ENCODE results near the gene CHST12.

The CHST12 gene

DNA sequence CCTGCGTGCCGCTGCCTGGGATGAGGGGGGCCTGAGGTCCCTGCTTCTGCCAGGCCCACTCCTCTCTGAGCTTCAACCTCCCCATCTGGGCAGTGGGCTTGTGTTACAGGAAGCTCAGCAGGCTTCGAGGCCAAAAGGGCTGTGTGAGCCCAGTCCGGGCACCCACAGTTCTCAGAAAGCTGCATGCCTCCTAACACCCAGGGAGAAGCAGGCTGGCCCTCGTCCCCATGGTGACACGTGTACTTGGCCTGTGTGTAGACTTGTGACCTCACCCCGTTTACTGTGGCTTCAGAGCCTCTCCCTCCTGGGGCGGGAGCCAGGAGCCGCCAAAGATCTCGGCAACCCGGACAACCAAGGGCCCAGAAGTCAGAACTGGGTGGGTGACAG lies 75.0 kb downstream of the CHST12 start:
- no peak for DNase-seq (ENCODE audit: low read depth in 2 of 2, low spot score in 1 of 2)

DNA sequence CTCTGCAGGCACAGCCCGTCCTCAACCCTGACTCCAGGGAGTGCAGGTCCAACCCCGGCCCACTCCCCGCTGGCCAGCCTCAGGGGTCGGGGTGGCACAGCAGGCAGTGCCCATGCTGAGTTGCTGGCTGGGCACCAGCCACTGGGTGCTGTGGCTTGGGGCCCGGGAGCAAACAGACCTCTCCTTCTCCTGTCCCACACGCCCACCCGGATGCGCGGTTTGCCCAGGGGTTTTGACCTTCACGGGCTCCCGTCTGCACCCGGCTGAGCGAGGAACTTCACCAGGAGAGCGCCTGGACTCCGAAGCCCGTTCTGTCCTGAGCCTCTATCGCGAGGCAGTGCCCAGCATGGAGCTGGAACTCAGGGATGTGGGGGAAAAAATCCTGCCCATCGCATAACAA lies 75.4 kb downstream of the CHST12 start:
- DNase-seq (ENCODE audit: low read depth in 2 of 2, low spot score in 1 of 2) = no peak

DNA sequence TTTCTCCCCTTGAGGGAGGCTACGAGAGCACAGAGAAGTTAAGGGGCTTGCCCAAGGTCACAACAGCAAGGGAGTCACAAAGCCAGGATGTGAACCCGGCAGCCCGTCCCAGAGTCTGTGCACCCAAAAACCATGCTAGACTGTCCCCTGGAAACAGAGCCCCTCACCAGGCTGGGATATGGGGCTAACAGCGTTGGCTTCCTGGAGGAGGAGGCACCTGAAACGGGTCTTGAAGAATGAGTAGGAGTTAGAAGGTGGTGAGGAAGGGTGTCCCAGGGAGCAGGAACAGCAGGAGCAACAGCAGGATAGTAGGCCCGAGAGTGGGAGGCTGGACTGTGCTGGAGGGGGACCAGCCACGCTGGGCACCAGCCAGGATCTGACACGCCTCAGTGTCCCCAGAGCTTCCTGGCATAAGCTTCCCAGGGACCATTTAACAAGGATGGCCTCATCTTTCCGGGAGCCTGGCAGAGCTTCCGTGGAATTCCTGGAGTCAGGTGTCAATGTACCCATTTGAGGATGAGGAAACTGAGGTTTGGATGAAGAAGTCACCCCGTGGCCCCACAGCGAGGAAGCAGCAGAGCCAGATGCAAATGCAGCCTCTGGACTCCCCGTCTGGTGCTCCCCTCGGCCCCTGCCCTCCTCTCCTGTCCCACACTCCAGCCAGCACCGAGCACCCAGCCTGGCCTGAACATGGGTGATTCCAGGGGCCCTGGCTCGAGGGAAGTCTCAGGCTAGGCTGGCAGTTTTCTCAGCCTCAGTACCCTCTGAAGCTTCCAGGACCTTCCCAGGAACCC lies 76.1 kb downstream of the CHST12 start:
- DNase-seq (ENCODE audit: low read depth in 2 of 2, low spot score in 1 of 2) = no peak

DNA sequence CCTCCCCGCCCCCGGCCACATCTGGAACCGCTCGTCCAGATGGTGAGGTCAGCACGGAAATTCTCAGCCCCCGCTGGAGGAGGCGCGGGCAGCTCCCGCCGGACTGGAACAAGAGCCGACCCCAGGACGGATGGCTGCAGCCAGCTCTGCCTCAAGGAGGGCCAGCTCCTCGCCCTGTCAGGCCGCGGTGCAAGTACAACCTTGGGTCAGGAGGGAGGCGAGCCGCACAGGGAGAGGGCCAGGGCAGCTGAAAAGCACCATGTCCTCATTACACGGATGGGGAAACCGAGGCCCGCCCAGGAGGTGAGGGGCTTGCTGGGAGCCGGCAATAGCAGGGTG lies 76.6 kb downstream of the CHST12 start:
- no peak for DNase-seq (ENCODE audit: low read depth in 2 of 2, low spot score in 1 of 2)

DNA sequence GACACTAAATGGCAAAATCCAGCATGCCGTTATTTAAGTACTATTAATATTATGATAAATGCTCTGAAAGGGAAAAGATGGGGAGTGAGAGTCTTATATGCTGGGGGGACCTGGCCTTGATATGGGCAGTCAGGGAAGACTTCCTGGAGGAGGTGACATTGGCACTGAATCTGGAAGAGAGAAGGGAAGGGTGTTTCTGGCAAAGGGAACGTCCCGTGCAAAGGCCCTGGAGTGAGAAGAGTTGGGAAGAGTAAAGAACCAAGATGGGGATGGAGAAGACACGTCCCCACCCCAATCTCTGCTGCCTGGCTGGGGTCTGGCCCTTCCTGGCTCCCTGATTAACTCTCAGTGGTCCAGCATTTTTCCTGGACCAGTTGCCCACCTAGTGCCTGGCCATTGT lies 77.8 kb downstream of the CHST12 start:
- DNase-seq (ENCODE audit: low read depth in 2 of 2, low spot score in 1 of 2) = no peak

DNA sequence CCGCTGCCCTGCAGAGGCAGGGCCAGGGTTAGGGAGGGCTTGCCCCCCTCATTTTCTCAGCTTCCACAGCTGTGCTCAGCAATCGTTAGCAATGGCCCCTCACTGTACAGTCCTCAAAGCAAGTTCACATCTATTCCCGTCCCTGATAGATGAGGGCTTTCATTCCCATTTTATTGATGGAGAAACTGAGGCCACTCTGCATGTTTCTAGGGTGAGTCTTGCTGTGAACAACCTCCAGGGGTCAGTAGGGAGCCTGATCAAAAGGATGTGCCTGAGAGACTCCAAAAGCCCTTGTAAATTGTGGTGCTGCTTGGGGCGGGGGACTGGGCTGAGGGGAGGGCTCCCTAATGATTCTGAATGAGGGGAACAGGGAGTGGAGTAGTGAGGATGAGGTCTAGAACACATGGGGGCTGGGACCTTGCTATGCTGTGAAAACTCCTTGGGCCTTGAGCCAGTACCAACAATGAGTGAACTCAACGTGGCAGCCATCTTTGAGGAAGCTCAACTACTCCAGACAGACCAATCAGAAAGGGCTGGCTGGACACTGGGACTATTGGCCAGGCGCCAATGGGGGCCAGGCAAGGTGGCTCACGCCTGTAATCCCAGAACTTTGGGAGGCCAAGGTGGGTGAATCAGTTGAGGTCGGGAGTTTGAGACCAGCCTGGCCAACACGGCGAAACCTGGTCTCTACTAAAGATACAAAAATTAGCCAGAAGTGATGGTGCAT lies 79.5 kb downstream of the CHST12 start:
- DNase-seq (ENCODE audit: low read depth in 2 of 2, low spot score in 1 of 2) = no peak

DNA sequence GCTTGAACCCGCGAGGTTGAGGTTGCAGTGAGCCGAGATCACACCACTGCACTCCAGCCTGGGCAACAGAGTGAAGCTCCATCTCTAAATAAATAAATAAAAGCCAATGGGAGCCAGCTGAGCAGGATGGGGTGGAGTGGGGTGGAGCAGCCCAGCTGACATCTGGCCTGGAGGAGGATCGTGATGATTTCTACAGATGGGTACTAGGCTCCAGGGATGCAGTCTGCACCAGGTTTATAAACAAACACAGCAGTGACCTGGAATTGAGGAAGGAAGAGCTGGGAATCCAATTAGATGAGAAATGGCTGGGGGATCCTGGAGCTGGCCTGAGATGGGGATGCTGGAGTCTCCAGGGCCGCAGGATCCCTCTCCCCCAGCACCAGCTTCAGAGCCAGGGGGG lies 80.1 kb downstream of the CHST12 start:
- no peak for DNase-seq (ENCODE audit: low read depth in 2 of 2, low spot score in 1 of 2)

DNA sequence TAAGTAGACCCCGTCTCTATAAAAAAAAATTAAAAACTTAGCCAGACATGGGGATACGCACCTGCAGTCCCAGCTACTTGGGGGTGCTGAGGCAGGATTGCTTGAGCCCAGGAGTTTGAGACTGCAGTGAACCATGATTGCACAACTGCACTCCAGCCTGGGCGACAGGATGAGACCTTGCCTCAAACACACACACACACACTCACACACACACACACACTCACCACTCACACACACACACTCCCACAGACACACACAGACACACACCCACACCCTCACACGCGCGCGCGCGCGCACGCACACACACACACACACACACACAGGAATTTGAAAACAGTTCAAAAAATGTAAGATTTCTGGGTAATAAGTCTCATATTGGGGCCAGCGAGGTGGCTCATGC lies 81.5 kb downstream of the CHST12 start:
- no peak for DNase-seq (ENCODE audit: low read depth in 2 of 2, low spot score in 1 of 2)

DNA sequence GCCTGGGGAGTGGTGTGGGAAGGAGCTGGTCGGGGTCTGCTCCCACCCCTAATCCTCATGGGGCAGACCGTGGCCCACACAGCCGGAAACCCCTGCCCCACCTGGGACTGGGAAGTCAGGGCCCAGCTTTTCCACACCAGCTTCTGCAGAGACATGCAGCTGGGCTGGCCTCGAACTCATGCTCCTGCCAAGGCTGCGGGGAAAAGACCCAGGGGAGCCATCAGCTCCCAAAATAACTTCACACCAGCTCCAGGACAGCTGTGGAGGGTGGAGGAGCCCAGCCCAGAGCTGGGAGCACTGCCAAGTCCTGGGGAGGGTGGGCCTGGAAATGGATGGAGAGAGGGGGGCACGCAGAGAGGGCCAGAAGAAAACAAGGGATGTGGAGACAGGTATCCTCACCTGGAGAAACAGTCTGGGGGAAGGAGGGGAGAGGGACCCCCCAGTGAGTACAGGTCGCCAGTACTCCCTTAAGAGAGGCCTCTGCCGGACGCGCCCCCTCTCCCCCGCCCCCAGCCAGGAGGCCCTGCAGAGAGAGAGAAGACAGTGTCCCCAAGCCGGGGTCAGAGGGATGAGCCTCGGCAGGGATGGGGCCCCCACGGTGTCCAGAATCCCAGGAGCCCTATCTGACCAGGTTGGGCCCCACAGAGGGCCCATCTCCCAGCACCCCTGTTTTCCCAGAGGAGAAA lies 84.3 kb downstream of the CHST12 start:
- no peak for DNase-seq (ENCODE audit: low read depth in 2 of 2, low spot score in 1 of 2)

DNA sequence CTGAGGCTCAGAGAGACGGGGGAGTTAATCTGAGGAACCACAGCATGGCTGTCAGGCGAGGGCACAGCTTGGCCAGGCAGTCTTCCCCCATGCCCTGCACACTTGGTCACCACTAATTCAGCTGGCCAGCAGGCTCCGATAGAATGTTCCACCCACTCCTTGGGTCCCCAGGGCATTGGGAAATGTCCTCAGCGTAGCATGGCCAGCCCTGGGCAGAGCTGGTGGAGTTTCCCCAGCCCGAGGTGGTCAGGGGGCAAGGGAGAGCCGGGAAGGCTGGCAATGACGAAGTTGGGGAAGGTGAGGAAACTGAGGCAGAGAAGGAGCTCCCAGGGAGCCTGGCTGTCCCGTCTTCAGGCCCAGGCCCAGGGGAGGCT lies 84.8 kb downstream of the CHST12 start:
- no peak for DNase-seq (ENCODE audit: low read depth in 2 of 2, low spot score in 1 of 2)

DNA sequence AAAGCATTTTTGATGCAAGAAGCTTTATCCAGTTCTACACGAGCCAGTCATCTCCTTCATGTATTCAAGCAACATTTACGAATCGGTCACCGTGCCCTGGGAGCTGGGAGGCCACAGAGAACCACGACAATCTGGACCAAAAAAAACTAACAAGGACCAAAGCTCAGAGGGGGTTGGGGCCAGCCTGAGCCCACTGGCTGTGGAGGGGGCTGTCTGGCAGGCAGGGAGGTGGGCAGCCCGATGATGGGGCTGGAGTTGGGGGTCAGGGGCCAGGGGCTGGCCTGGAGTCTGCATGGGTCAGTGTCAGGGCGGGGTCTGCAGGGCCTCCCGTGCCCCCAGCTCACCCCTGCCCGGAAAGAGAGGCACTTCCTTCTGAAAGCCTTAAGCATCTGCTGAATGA lies 85.3 kb downstream of the CHST12 start:
- DNase-seq (ENCODE audit: low read depth in 2 of 2, low spot score in 1 of 2) = no peak

DNA sequence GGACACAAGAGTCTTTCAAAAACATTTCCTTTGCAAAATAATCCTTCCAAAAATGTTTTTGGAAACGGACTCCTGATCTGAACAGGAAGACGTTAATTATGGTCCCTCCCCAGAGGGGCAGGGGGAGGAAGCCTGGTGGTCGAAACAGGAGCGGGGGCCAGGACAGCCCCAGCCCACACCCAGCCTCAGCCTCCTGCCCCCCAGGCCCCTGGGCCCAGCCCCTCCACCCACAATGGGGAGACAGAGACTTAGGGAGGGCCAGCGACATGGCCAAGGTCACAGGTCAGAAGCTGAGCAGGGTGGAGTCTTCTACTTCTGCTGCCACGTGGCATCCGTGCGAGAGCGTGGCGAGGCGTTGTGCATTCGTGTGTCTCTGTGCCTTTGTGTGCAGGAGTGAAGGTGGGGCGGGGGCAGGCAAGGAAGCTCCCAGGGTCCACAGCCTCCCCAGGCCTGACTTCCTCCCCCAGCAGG lies 86.8 kb downstream of the CHST12 start:
- no peak for DNase-seq (ENCODE audit: low read depth in 2 of 2, low spot score in 1 of 2)

DNA sequence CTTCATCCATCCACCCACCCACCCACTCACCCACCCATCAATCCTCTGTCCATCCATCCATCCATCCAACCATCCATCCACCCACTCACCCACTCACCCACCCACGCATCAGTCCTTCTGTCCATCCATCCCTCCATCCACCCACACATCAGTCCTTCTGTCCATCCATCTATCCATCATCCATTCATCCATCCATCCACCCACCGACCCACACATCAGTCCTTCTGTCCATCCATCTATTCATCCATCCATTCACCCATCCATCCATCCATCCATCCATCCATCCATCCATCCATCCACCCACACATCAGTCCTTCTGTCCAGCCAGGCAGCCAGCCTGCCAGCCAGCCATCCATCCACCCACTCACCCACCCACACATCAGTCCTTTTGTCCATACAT lies 88.6 kb downstream of the CHST12 start:
- no peak for DNase-seq (ENCODE audit: low read depth in 2 of 2, low spot score in 1 of 2)

DNA sequence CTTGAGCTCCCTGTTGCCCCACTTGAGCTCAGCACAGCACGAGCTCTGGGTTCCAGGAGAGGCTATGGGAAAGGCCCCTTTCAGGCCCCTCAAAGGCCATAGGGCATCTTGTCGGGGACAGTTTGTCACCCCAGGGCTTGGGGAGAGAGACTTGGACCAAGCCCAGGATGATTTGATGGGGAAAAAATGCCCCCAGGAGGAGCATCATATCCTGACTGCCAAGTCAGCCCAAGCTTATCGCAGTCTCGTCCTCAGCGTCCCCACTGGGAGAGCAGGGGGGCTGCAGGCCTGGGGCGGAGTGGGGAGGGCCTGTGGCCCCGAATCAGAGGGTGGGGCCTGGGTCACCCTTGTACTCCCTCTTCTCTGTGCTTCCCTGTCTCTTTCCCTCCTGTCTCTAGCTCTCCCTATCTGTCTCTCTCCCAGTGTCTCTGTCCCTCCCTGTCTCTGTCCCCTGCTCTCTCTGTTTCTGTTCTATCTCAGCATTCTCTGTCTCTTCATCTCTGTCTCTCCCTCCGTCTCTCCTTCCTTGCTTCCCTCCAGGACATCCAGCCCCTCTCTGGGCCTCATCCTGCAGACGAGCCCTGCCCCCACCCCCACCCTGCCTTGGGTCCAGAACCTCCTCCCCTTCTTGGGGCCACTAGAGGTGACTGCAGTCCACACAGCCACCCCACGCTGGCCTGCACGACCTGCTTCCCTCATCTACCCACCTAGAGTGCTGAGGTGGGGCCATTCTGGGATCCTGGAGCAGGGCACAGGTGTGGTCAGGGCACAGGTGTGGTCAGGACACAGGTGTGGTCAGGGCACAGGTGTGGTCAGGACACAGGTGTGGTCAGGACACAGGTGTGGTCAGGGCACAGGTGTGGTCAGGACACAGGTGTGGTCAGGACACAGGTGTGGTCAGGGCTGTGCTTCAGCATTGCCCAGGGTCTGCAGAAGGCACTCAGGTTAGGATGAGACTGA lies 90.1 kb downstream of the CHST12 start:
- no peak for DNase-seq (ENCODE audit: low read depth in 2 of 2, low spot score in 1 of 2)

DNA sequence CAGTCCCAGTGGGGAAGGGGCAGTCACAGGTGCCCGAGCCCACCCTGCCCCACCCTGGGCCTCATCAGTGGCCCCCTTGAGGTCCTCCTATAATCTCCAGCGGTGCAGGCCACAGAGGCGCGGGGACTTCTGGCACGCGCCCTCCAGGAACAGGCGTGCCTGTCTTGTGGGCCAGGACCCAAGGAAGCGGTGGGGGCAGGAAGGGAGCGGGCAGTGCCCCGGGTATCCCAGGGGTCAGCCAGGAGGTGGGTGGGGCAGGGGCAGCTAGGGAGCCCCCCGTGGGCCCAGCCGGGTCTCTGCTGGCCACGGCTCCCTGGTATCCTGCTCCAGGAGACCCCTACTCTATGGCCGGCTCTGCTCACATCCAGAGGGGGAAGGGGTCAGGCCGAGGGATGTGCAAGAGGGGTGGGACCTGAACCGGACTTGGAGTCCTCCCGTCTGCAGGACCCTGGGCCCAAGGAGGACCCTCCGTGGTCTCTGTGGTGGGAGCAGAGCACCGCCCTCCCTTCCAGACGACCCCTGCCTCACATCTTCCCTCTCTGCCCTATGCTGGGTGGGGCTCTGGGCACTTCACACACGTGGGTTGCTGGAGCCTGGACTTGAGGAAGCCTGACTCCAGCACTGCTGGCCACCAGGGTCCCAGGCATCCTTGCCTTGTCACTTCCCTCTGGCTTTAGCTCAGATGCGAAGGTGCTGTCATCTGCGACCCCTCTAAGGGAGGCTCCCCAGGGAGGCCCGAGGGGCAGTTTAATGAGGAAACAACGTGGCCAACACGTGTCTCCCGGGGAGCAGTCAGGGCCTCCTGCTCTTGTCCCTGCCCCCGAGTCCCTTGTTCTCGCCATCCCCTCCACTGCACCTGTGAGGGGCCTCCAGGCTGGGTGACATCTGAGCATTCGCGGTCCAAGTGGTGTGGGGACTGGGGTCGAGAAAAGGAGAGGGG lies 91.0 kb downstream of the CHST12 start:
- no peak for DNase-seq (ENCODE audit: low read depth in 2 of 2, low spot score in 1 of 2)

DNA sequence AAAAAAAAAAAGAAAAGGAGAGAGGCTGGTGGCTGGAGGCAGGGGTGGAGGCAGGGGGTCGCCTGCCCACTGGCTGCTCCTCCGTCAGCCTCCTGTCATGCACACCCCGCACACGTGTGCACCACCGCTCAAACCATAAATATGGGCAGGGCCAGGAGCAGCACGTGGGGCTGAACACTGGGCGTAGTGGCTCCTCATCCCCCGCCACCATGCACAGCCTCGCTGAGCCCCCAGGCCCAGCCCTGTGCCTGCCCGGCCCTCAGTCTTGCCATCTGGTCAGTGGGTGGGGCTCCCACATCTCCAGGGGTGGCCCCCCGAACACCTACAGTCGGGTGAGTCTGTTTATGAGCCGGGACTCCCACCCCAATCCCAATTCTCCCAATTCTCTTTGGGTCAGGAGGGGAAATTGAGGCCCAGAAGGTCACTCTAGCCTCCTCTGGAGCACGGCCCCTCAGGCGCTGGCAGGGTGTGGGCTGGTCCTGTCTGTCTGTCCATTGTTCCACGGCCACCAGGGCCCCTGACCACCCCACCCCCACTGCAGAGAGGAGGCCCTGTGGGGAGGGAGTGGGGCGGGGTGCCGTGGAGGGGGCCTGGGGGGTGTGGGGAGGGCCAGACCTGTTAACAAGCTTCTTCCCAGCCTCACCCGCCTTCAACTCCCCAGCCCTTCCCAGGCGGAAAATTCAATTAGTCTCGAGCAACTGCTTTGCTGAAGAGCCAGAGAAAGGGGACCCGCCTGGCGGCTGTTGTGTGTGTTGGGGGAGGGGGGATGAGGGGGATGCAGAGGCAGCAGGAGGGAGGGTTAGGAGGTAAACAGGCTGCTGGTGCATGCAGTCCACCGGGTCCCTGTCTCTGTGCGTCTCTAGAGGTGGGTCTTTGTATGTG lies 92.2 kb downstream of the CHST12 start:
- no peak for DNase-seq (ENCODE audit: low read depth in 2 of 2, low spot score in 1 of 2)

DNA sequence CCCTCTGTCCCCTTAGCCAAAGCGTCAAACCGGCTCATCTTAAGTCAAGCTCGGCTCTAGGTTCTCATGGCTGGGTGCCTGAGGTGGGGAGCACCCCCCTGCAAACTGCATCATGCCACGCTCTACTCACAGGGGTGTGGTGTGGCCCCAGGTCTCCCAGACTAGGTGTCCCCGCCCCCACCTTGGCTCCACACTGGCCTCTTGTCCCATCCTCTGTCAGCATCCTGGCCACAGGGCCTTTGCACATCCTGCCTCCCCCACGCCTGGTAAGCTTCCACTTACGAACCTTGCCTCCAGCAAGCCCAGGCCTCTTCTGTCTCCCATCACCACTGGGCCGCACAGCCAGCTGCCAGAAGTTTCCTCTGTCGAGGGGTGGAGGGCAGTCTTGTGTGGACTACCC lies 93.0 kb downstream of the CHST12 start:
- DNase-seq (ENCODE audit: low read depth in 2 of 2, low spot score in 1 of 2) = no peak

DNA sequence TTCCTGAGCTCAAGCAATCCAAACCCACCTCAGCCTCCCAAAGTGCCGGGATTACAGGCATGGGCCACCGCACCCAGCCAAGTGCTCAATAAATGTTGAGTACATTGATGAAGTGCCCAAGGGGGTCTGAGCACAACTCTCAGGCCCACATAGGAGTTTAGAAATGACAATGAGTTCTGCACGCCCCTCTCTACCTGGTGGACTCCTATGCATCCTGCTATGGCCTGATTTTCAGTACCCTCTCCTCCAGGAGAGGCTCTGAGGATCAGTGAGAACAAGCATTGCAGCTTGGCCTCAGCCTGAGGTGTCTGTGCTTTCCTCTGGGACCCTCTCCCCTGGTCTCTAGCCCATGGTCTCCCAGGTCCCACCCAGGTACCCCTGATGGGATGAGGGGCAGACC lies 93.7 kb downstream of the CHST12 start:
- no peak for DNase-seq (ENCODE audit: low read depth in 2 of 2, low spot score in 1 of 2)

All from stimulated activated CD8-positive, alpha-beta memory T cell treated with anti-CD3 and anti-CD28 coated beads, Interleukin-4, amount 100 ng/mL, for 1 hour (primary cell).